ENCODE results near the gene DARS1. TPM values are rescaled to one million over a fixed set of nuclear protein-coding genes. Genes with fewer than 3 reads are reported as not detected.

DARS1 gene
- polyA plus RNA-seq, 3 donors = 24.4 to 53.0 (median 46.2) TPM

GRCh38 chr2:136005462-136006196 lies 20.2 kb upstream of the DARS1 start:
- Histone ChIP-seq H4K20me1 (ENCODE audit: insufficient read depth, low read length) (no peaks in the 10 kb centered on the region), H3K9me3 (replicated peaks in 1 of 2; ENCODE audit: control insufficient read depth in 1 of 2, insufficient read depth in 1 of 2, low read length in 2 of 2) (no peaks in the 10 kb centered on the region), H2AFZ (ENCODE audit: insufficient read depth, low read depth, low read length, poor library complexity, severe bottlenecking) (peak overlapping the region; percentile 37), H3K79me2 (ENCODE audit: insufficient read depth, low read length) (peaks cover 22% of the 10 kb centered on the region), H3K36me3 (replicated peaks in 1 of 2; ENCODE audit: control insufficient read depth in 1 of 2, insufficient read depth in 2 of 2, low read length in 2 of 2) (no peaks in the 10 kb centered on the region), H3K4me2 (replicated peaks; ENCODE audit: extremely low read depth, low read length, poor library complexity, severe bottlenecking) (no peak overlapping the region), H3K4me3 (replicated peaks in 1 of 3; ENCODE audit: low read depth in 2 of 3, low read length in 3 of 3) (peak overlapping the region in 1 of 3 experiments; percentile 13), H3K9ac (ENCODE audit: insufficient read depth, low read length, poor library complexity, severe bottlenecking) (no peak overlapping the region), H3K27me3 (ENCODE audit: control insufficient read depth in 2 of 2, insufficient read depth in 2 of 2, low read length in 2 of 2) (no peaks in the 10 kb centered on the region), H3K4me1 (ENCODE audit: control insufficient read depth in 1 of 2, insufficient read depth in 2 of 2, low read length in 2 of 2) (peaks cover 61 to 66% of the 10 kb centered on the region in 2 donors), H3K27ac (ENCODE audit: low read depth in 1 of 2, low read length in 2 of 2) (peak overlapping the region in 1 of 2 donors; percentile 97)
- DNase-seq = peak in 1 of 3 donors; percentile 61
- Mint-ChIP-seq H3K27me3 (ENCODE audit: low read depth in 3 of 3) (no peaks in the 10 kb centered on the region), H3K4me1 (peaks cover 67% of the 10 kb centered on the region), H3K27ac (peak overlapping the region in 6 of 7 donors; percentile 72 to 99 (median 98)), H3K4me3 (no peak overlapping the region), H3K36me3 (peaks cover 0 to 7% of the 10 kb centered on the region in 2 donors), H3K9me3 (peaks cover 0 to 5% (median 0%) of the 10 kb centered on the region in 7 donors)
- no peak for TF ChIP-seq CTCF (IDR thresholded peaks at IDR 0.05)
- intact Hi-C loops (cut with micrococcal nuclease) = loop anchor here (5.0 to 10.0 kb wide), 6 partner anchors 47 to 319 kb away; partner anchors contain the start of gene CXCR4 (in 1 of the 2)
- no CpG with 5 or more reads among the region's 3 CpGs for WGBS (ENCODE audit: insufficient coverage)

GRCh38 chr2:136004965-136005364 lies 19.5 kb upstream of the DARS1 start:
- no peak for DNase-seq
- TF ChIP-seq CTCF (IDR thresholded peaks at IDR 0.05) = no peak
- no CpG with 5 or more reads among the region's 3 CpGs for whole genome bisulfite sequencing (ENCODE audit: insufficient coverage)
- H3K36me3 Mint-ChIP-seq = peaks cover 0 to 7% of the 10 kb centered on the region in 2 donors
- Histone ChIP-seq H4K20me1 (ENCODE audit: insufficient read depth, low read length) (no peaks in the 10 kb centered on the region), H3K4me2 (replicated peaks; ENCODE audit: extremely low read depth, low read length, poor library complexity, severe bottlenecking) (no peak overlapping the region), H3K27me3 (ENCODE audit: control insufficient read depth in 2 of 2, insufficient read depth in 2 of 2, low read length in 2 of 2) (no peaks in the 10 kb centered on the region), H3K4me1 (ENCODE audit: control insufficient read depth in 1 of 2, insufficient read depth in 2 of 2, low read length in 2 of 2) (peaks cover 64 to 68% of the 10 kb centered on the region in 2 donors), H3K27ac (ENCODE audit: low read depth in 1 of 2, low read length in 2 of 2) (no peak overlapping the region), H3K9me3 (replicated peaks in 1 of 2; ENCODE audit: control insufficient read depth in 1 of 2, insufficient read depth in 1 of 2, low read length in 2 of 2) (no peaks in the 10 kb centered on the region), H3K4me3 (replicated peaks in 1 of 3; ENCODE audit: low read depth in 2 of 3, low read length in 3 of 3) (no peak overlapping the region), H3K79me2 (ENCODE audit: insufficient read depth, low read length) (peaks cover 18% of the 10 kb centered on the region), H3K9ac (ENCODE audit: insufficient read depth, low read length, poor library complexity, severe bottlenecking) (no peak overlapping the region), H3K36me3 (replicated peaks in 1 of 2; ENCODE audit: control insufficient read depth in 1 of 2, insufficient read depth in 2 of 2, low read length in 2 of 2) (no peaks in the 10 kb centered on the region), H2AFZ (ENCODE audit: insufficient read depth, low read depth, low read length, poor library complexity, severe bottlenecking) (no peak overlapping the region)
- peak overlapping the region in 5 of 7 donors; percentile 1 to 59 (median 26) for H3K27ac Mint-ChIP-seq
- H3K4me3 Mint-ChIP-seq = no peak overlapping the region
- no peaks in the 10 kb centered on the region for H3K27me3 Mint-ChIP-seq (ENCODE audit: low read depth in 3 of 3)
- H3K4me1 Mint-ChIP-seq = peaks cover 74% of the 10 kb centered on the region
- intact Hi-C loops (cut with micrococcal nuclease) = loop anchor here (5.0 to 10.0 kb wide), 6 partner anchors 47 to 320 kb away; partner anchors contain the start of gene CXCR4 (in 1 of the 2)
- peaks cover 0 to 5% (median 0%) of the 10 kb centered on the region in 7 donors for H3K9me3 Mint-ChIP-seq
